SK-N-SH treated with all-trans-retinoic acid at 6 μM for 48 hours (cell line): ENCODE measurements around the gene ACBD4.

Experiments
- ATAC-seq: fragments of 200-7000 bp; cut with Tn5 transposase; 3 replicates; pipeline ENCODE4 v1.9.1; 2020; ENCODE audit warnings: mild to moderate bottlenecking, moderate library complexity
- ARNTL ChIP-seq: fragments of 450-650 bp; formaldehyde crosslinking; IDR thresholded peaks from 2 replicates; pipeline ENCODE4 v1.5.0; 2020; ENCODE audit warnings: low read depth, mild to moderate bottlenecking, moderate library complexity, borderline replicate concordance
- BACH2 ChIP-seq: fragments of 250-450 bp; sonication (Bioruptor Pico); IDR thresholded peaks from 2 replicates; pipeline ENCODE4 v1.9.0; 2021; ENCODE audit warnings: mild to moderate bottlenecking, borderline replicate concordance
- CSDC2 ChIP-seq: fragments of 250-450 bp; sonication (Bioruptor Pico); IDR thresholded peaks from 2 replicates; pipeline ENCODE4 v1.5.0; 2020; ENCODE audit warnings: mild to moderate bottlenecking, moderate library complexity
- CSRNP3 ChIP-seq: fragments of 250-450 bp; sonication (Bioruptor Pico); IDR thresholded peaks from 2 replicates; pipeline ENCODE4 v1.5.1; 2021; ENCODE audit warnings: mild to moderate bottlenecking, moderate library complexity
- ESRRG ChIP-seq: fragments of 250-450 bp; sonication (Bioruptor Pico); IDR thresholded peaks from 2 replicates; pipeline ENCODE4 v1.6.1; 2021; ENCODE audit warnings: mild to moderate bottlenecking
- GLIS3 ChIP-seq: fragments of 250-450 bp; sonication (Bioruptor Pico); IDR thresholded peaks from 2 replicates; pipeline ENCODE4 v1.5.0; 2020; ENCODE audit warnings: mild to moderate bottlenecking, moderate library complexity
- ISL1 ChIP-seq: fragments of 250-450 bp; sonication (Bioruptor Pico); IDR thresholded peaks from 2 replicates; pipeline ENCODE4 v2.1.2; 2022; ENCODE audit warnings: mild to moderate bottlenecking, moderate library complexity
- OSR1 ChIP-seq: fragments of 250-450 bp; sonication (Bioruptor Pico); IDR thresholded peaks from 2 replicates; pipeline ENCODE4 v1.8.0; 2022; ENCODE audit warnings: moderate library complexity, mild to moderate bottlenecking, inconsistent platforms
- PATZ1 ChIP-seq: fragments of 250-450 bp; sonication (Bioruptor Pico); IDR thresholded peaks from 2 replicates; pipeline ENCODE4 v1.8.0; 2020; ENCODE audit warnings: mild to moderate bottlenecking, moderate library complexity, borderline replicate concordance
- PPARA ChIP-seq: fragments of 250-450 bp; sonication (Bioruptor Pico); IDR thresholded peaks from 2 replicates; pipeline ENCODE4 v1.5.0; 2020; ENCODE audit warnings: mild to moderate bottlenecking, borderline replicate concordance
- RARB ChIP-seq: fragments of 250-450 bp; sonication (Bioruptor Pico); IDR thresholded peaks from 2 replicates; pipeline ENCODE4 v1.8.0; 2021; ENCODE audit warnings: mild to moderate bottlenecking, moderate library complexity
- SNAI2 ChIP-seq: fragments of 250-450 bp; sonication (Bioruptor Pico); IDR thresholded peaks from 2 replicates; pipeline ENCODE4 v1.5.0; 2020; ENCODE audit warnings: mild to moderate bottlenecking, moderate library complexity
- TCF4 ChIP-seq: fragments of 250-450 bp; sonication (Bioruptor Pico); IDR thresholded peaks from 2 replicates; pipeline ENCODE4 v1.8.0; 2021; ENCODE audit warnings: mild to moderate bottlenecking, moderate library complexity, borderline replicate concordance
- TOX ChIP-seq: fragments of 250-450 bp; sonication (Bioruptor Pico); IDR thresholded peaks from 2 replicates; pipeline ENCODE4 v1.8.0; 2021; ENCODE audit warnings: mild to moderate bottlenecking, moderate library complexity, borderline replicate concordance
- TSHZ2 ChIP-seq: fragments of 250-450 bp; sonication (Bioruptor Pico); IDR thresholded peaks from 2 replicates; pipeline ENCODE4 v1.5.0; 2020; ENCODE audit warnings: mild to moderate bottlenecking, moderate library complexity
- ZC3H10 ChIP-seq: fragments of 250-450 bp; sonication (Bioruptor Pico); IDR thresholded peaks from 2 replicates; pipeline ENCODE4 v1.5.1; 2021; ENCODE audit warnings: mild to moderate bottlenecking, moderate library complexity
- ZFP3 ChIP-seq: fragments of 250-450 bp; sonication (Bioruptor Pico); IDR thresholded peaks from 2 replicates; pipeline ENCODE4 v1.5.0; 2020; ENCODE audit warnings: mild to moderate bottlenecking, moderate library complexity
- ZFP30 ChIP-seq: fragments of 450-650 bp; formaldehyde crosslinking; IDR thresholded peaks from 2 replicates; pipeline ENCODE4 v1.5.0; 2022; ENCODE audit warnings: mild to moderate bottlenecking, moderate library complexity
- ZNF565 ChIP-seq: fragments of 450-650 bp; formaldehyde crosslinking; conservative IDR thresholded peaks from 2 replicates; pipeline ENCODE4 v1.5.0; 2020; ENCODE audit warnings: low read depth, mild to moderate bottlenecking, moderate library complexity
- ZNF70 ChIP-seq: fragments of 450-650 bp; formaldehyde crosslinking; IDR thresholded peaks from 2 replicates; pipeline ENCODE4 v1.5.0; 2020; ENCODE audit warnings: mild to moderate bottlenecking, moderate library complexity
- ZNF8 ChIP-seq: fragments of 450-650 bp; formaldehyde crosslinking; IDR thresholded peaks from 2 replicates; pipeline ENCODE4 v1.5.0; 2020; ENCODE audit warnings: mild to moderate bottlenecking, moderate library complexity

ACBD4 gene

GRCh38 chr17:45101883-45102811 lies 33.3 kb upstream of the ACBD4 start:
- TF ChIP-seq TSHZ2 (CRISPR knock-in tag) (no peak), OSR1 (CRISPR knock-in tag) (no peak), RARB (CRISPR knock-in tag) (no peak), CSRNP3 (CRISPR knock-in tag) (no peak), GLIS3 (CRISPR knock-in tag) (no peak), ZNF565 (CRISPR knock-in tag) (no peak), ISL1 (CRISPR knock-in tag) (no peak), ZNF70 (no peak), CSDC2 (CRISPR knock-in tag) (no peak), ZFP30 (CRISPR knock-in tag) (no peak), ZNF8 (CRISPR knock-in tag) (no peak), ZFP3 (CRISPR knock-in tag) (no peak)
- no peak for ATAC-seq

- ATAC-seq = no peak
- no peak for TF ChIP-seq ISL1 (CRISPR knock-in tag)
- no peak for TF ChIP-seq RARB (CRISPR knock-in tag)
- no peak for TF ChIP-seq PPARA (CRISPR knock-in tag)
- no peak for TF ChIP-seq ZFP3 (CRISPR knock-in tag)
- no peak for TF ChIP-seq ZFP30 (CRISPR knock-in tag)
- TF ChIP-seq CSRNP3 (CRISPR knock-in tag) = no peak
- TF ChIP-seq TOX = no peak
- TF ChIP-seq PATZ1 (CRISPR knock-in tag) = no peak
- TF ChIP-seq OSR1 (CRISPR knock-in tag) = no peak
- no peak for TF ChIP-seq ZNF8 (CRISPR knock-in tag)
- no peak for TF ChIP-seq ZNF70
- no peak for TF ChIP-seq BACH2
- no peak for TF ChIP-seq SNAI2
- no peak for TF ChIP-seq ZNF565 (CRISPR knock-in tag)
- TF ChIP-seq ESRRG (CRISPR knock-in tag) = no peak
- no peak for TF ChIP-seq TCF4 (CRISPR knock-in tag)
- TF ChIP-seq TSHZ2 (CRISPR knock-in tag) = no peak
- TF ChIP-seq CSDC2 (CRISPR knock-in tag) = no peak
- no peak for TF ChIP-seq ARNTL (CRISPR knock-in tag)
- no peak for TF ChIP-seq ZC3H10 (CRISPR knock-in tag)
Observed at GRCh38 chr17:45102856-45103255, 32.6 kb upstream of the ACBD4 start.
